ENCODE measurements around the gene CNTN1.

Gene CNTN1

GRCh38 chr12:41049033-41049432, 356.8 kb downstream of the CNTN1 start:
- ChIA-PET POLR2A (no interaction called here), CTCF (no interaction called here)
- H3K27ac ChIP-seq (ENCODE audit: extremely low read depth, low read depth, low read length) = no peak overlapping the region

GRCh38 chr12:41051954-41052353, 359.7 kb downstream of the CNTN1 start:
- ChIA-PET CTCF (no interaction called here), POLR2A (interaction anchor here (0.6 kb wide), 1 partner anchor 20 kb away, joined by 3 read pairs; no protein-coding TSS in a partner anchor)
- Histone ChIP-seq H3K4me1 (ENCODE audit: control insufficient read depth, insufficient read depth, low read length) (peaks cover 14% of the 10 kb centered on the region; the same call in 1 of the 2 replicates), H3K27ac (ENCODE audit: extremely low read depth, low read depth, low read length) (peak overlapping the region; percentile 12), H3K9me3 (ENCODE audit: control insufficient read depth, insufficient read depth, low read depth, low read length) (no peaks in the 10 kb centered on the region), H3K4me3 (ENCODE audit: low read depth, low read length) (no peak overlapping the region), H3K36me3 (ENCODE audit: control insufficient read depth in 2 of 2, insufficient read depth in 1 of 2, low read length in 2 of 2) (no peaks in the 10 kb centered on the region)
- TF ChIP-seq, protein P1, sequence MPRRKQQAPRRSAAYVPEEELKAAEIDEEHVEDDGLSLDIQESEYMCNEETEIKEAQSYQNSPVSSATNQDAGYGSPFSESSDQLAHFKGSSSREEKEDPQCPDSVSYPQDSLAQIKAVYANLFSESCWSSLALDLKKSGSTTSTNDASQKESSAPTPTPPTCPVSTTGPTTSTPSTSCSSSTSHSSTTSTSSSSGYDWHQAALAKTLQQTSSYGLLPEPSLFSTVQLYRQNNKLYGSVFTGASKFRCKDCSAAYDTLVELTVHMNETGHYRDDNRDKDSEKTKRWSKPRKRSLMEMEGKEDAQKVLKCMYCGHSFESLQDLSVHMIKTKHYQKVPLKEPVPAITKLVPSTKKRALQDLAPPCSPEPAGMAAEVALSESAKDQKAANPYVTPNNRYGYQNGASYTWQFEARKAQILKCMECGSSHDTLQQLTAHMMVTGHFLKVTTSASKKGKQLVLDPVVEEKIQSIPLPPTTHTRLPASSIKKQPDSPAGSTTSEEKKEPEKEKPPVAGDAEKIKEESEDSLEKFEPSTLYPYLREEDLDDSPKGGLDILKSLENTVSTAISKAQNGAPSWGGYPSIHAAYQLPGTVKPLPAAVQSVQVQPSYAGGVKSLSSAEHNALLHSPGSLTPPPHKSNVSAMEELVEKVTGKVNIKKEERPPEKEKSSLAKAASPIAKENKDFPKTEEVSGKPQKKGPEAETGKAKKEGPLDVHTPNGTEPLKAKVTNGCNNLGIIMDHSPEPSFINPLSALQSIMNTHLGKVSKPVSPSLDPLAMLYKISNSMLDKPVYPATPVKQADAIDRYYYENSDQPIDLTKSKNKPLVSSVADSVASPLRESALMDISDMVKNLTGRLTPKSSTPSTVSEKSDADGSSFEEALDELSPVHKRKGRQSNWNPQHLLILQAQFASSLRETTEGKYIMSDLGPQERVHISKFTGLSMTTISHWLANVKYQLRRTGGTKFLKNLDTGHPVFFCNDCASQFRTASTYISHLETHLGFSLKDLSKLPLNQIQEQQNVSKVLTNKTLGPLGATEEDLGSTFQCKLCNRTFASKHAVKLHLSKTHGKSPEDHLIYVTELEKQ (tag by site-specific recombination; IDR thresholded peaks at IDR 0.05; ENCODE audit: borderline replicate concordance) = no peak
- TF ChIP-seq ZBTB21 (tag by site-specific recombination; IDR thresholded peaks at IDR 0.05) = no peak
- no peak for TF ChIP-seq ZNF248 (tag by site-specific recombination; IDR thresholded peaks at IDR 0.05)
- no peak for TF ChIP-seq ZNF2 (tag by site-specific recombination; IDR thresholded peaks at IDR 0.05)
- TF ChIP-seq, protein P2, sequence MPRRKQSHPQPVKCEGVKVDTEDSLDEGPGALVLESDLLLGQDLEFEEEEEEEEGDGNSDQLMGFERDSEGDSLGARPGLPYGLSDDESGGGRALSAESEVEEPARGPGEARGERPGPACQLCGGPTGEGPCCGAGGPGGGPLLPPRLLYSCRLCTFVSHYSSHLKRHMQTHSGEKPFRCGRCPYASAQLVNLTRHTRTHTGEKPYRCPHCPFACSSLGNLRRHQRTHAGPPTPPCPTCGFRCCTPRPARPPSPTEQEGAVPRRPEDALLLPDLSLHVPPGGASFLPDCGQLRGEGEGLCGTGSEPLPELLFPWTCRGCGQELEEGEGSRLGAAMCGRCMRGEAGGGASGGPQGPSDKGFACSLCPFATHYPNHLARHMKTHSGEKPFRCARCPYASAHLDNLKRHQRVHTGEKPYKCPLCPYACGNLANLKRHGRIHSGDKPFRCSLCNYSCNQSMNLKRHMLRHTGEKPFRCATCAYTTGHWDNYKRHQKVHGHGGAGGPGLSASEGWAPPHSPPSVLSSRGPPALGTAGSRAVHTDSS (tag by site-specific recombination; IDR thresholded peaks at IDR 0.05) = no peak
- TF ChIP-seq SP7 (tag by site-specific recombination; IDR thresholded peaks at IDR 0.05) = no peak

More at GRCh38 chr12:41049033-41049432, 356.8 kb downstream of the CNTN1 start:
- Histone ChIP-seq H3K4me3 (ENCODE audit: low read depth, low read length) (no peak overlapping the region), H3K4me1 (ENCODE audit: control insufficient read depth, insufficient read depth, low read length) (peaks cover 14% of the 10 kb centered on the region; the same call in 1 of the 2 replicates), H3K9me3 (ENCODE audit: control insufficient read depth, insufficient read depth, low read depth, low read length) (no peaks in the 10 kb centered on the region), H3K36me3 (ENCODE audit: control insufficient read depth in 2 of 2, insufficient read depth in 1 of 2, low read length in 2 of 2) (no peaks in the 10 kb centered on the region)
- TF ChIP-seq, protein P1 (tag by site-specific recombination; IDR thresholded peaks at IDR 0.05; ENCODE audit: borderline replicate concordance) = no peak
- TF ChIP-seq EGR2 (tag by site-specific recombination; IDR thresholded peaks at IDR 0.05; ENCODE audit: low read depth) = no peak
- no peak for TF ChIP-seq ZNF76 (tag by site-specific recombination; IDR thresholded peaks at IDR 0.05; ENCODE audit: borderline replicate concordance, low read depth)
- TF ChIP-seq ZNF174 (tag by site-specific recombination; IDR thresholded peaks at IDR 0.05) = no peak
- TF ChIP-seq HOXC10 (CRISPR knock-in tag; IDR thresholded peaks at IDR 0.05) = no peak
- no peak for TF ChIP-seq ZNF768 (tag by site-specific recombination; IDR thresholded peaks at IDR 0.05)
- TF ChIP-seq, protein P3, sequence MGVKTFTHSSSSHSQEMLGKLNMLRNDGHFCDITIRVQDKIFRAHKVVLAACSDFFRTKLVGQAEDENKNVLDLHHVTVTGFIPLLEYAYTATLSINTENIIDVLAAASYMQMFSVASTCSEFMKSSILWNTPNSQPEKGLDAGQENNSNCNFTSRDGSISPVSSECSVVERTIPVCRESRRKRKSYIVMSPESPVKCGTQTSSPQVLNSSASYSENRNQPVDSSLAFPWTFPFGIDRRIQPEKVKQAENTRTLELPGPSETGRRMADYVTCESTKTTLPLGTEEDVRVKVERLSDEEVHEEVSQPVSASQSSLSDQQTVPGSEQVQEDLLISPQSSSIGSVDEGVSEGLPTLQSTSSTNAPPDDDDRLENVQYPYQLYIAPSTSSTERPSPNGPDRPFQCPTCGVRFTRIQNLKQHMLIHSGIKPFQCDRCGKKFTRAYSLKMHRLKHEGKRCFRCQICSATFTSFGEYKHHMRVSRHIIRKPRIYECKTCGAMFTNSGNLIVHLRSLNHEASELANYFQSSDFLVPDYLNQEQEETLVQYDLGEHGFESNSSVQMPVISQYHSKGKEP (tag by site-specific recombination; IDR thresholded peaks at IDR 0.05) = no peak
- no peak for TF ChIP-seq KLF9 (tag by site-specific recombination; IDR thresholded peaks at IDR 0.05; ENCODE audit: low read depth)
- TF ChIP-seq ZNF473 (tag by site-specific recombination; IDR thresholded peaks at IDR 0.05) = no peak
- TF ChIP-seq ZNF169 (tag by site-specific recombination; IDR thresholded peaks at IDR 0.05) = no peak
- no peak for TF ChIP-seq BCL6B (tag by site-specific recombination; IDR thresholded peaks at IDR 0.05)
- TF ChIP-seq ZNF426 (tag by site-specific recombination; IDR thresholded peaks at IDR 0.05) = no peak
- TF ChIP-seq, protein P4, sequence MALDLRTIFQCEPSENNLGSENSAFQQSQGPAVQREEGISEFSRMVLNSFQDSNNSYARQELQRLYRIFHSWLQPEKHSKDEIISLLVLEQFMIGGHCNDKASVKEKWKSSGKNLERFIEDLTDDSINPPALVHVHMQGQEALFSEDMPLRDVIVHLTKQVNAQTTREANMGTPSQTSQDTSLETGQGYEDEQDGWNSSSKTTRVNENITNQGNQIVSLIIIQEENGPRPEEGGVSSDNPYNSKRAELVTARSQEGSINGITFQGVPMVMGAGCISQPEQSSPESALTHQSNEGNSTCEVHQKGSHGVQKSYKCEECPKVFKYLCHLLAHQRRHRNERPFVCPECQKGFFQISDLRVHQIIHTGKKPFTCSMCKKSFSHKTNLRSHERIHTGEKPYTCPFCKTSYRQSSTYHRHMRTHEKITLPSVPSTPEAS (tag by site-specific recombination; IDR thresholded peaks at IDR 0.05) = no peak
- no peak for TF ChIP-seq ZNF114 (tag by site-specific recombination; IDR thresholded peaks at IDR 0.05)
- TF ChIP-seq, protein P5, sequence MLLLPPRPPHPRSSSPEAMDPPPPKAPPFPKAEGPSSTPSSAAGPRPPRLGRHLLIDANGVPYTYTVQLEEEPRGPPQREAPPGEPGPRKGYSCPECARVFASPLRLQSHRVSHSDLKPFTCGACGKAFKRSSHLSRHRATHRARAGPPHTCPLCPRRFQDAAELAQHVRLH (tag by site-specific recombination; IDR thresholded peaks at IDR 0.05) = no peak
- no peak for TF ChIP-seq KLF10 (tag by site-specific recombination; IDR thresholded peaks at IDR 0.05)
- TF ChIP-seq, protein P6, sequence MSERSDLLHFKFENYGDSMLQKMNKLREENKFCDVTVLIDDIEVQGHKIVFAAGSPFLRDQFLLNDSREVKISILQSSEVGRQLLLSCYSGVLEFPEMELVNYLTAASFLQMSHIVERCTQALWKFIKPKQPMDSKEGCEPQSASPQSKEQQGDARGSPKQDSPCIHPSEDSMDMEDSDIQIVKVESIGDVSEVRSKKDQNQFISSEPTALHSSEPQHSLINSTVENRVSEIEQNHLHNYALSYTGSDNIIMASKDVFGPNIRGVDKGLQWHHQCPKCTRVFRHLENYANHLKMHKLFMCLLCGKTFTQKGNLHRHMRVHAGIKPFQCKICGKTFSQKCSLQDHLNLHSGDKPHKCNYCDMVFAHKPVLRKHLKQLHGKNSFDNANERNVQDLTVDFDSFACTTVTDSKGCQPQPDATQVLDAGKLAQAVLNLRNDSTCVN (tag by site-specific recombination; optimal IDR thresholded peaks at IDR 0.05) = no peak
- no peak for TF ChIP-seq ZNF10 (tag by site-specific recombination; IDR thresholded peaks at IDR 0.05)

Data from HEK293 (cell line).